Liver (tissue), 9 donors: ENCODE results near the gene HRH2. TPM values are rescaled to one million over a fixed set of nuclear protein-coding genes. Genes with fewer than 3 reads are reported as not detected.

Experiments used
- DNase-seq: peaks from one replicate; pipeline ENCODE4 v3.0.0-alpha.2; 2017; ENCODE audit warnings: low spot score
- H3K27ac ChIP-seq, 2 donors: one replicate each; pipeline ENCODE4 v1.7.0; 2013; ENCODE audit warnings: inconsistent platforms in 2 of 2, low read length in 2 of 2, control low read depth in 1 of 2, low read depth in 1 of 2, mild to moderate bottlenecking in 1 of 2
- H3K27me3 ChIP-seq, 4 donors: one replicate each; pipeline versions ENCODE4 v1.6.1 to v1.7.0; 2013; ENCODE audit warnings: low read length in 3 of 4, inconsistent platforms in 1 of 4, mild to moderate bottlenecking in 1 of 4, moderate library complexity in 1 of 4; ENCODE audit not compliant: control insufficient read depth in 4 of 4, insufficient read depth in 4 of 4
- H3K36me3 ChIP-seq, 4 donors: one replicate each; pipeline versions ENCODE4 v1.6.1 to v1.7.0; 2013; ENCODE audit warnings: low read length in 3 of 4, mild to moderate bottlenecking in 3 of 4, low read depth in 1 of 4, moderate library complexity in 1 of 4; ENCODE audit not compliant: control insufficient read depth in 4 of 4, insufficient read depth in 3 of 4
- H3K4me1 ChIP-seq, 4 donors: one replicate each; pipeline versions ENCODE4 v1.6.1 to v1.7.0; 2013; ENCODE audit warnings: low read length in 3 of 4, mild to moderate bottlenecking in 3 of 4, moderate library complexity in 1 of 4; ENCODE audit not compliant: control insufficient read depth in 4 of 4, insufficient read depth in 4 of 4
- H3K4me3 ChIP-seq, 3 donors: one replicate each; pipeline versions ENCODE4 v1.6.1 to v1.7.0; 2013; ENCODE audit warnings: low read length in 3 of 3, control low read depth in 1 of 3, low read depth in 1 of 3, mild to moderate bottlenecking in 1 of 3
- H3K9ac ChIP-seq, 2 donors: one replicate each; pipeline ENCODE4 v1.7.0; 2013; ENCODE audit warnings: low read length in 2 of 2, mild to moderate bottlenecking in 2 of 2, moderate library complexity in 2 of 2, control low read depth in 1 of 2, low read depth in 1 of 2
- H3K9me3 ChIP-seq, 4 donors: one replicate each; pipeline versions ENCODE4 v1.6.1 to v1.7.0; 2013; ENCODE audit warnings: low read length in 3 of 4; ENCODE audit not compliant: control insufficient read depth in 4 of 4
- ATF3 ChIP-seq: IDR thresholded peaks from 2 replicates; pipeline ENCODE4 v1.6.1; 2016; ENCODE audit warnings: antibody characterized with exemption
- CTCF ChIP-seq: fragments of 150-350 bp; IDR thresholded peaks from 2 replicates; pipeline ENCODE4 v1.5.1; 2017; ENCODE audit warnings: improper control_type of control experiment, low read depth, low read length; ENCODE audit not compliant: missing input control
- EGR1 ChIP-seq, 2 donors: IDR thresholded peaks; 2 replicates each; pipeline ENCODE4 v1.6.1; 2016 to 2018; ENCODE audit warnings: antibody characterized with exemption in 2 of 2, low read depth in 2 of 2
- FOXA1 ChIP-seq: IDR thresholded peaks from 2 replicates; pipeline ENCODE4 v1.6.1; 2016; ENCODE audit warnings: antibody characterized with exemption
- FOXA2 ChIP-seq: IDR thresholded peaks from 2 replicates; pipeline ENCODE4 v1.6.1; 2016; ENCODE audit warnings: antibody characterized with exemption
- GABPA ChIP-seq, 2 donors: IDR thresholded peaks in 1 of 2; conservative IDR thresholded peaks in 1 of 2; 2 replicates each; pipeline ENCODE4 v1.6.1; 2016; ENCODE audit warnings: antibody characterized with exemption in 2 of 2, mild to moderate bottlenecking in 1 of 2, moderate library complexity in 1 of 2
- HNF4A ChIP-seq, 2 donors: conservative IDR thresholded peaks; 2 replicates each; pipeline ENCODE4 v1.6.1; 2016; ENCODE audit warnings: antibody characterized with exemption in 2 of 2, mild to moderate bottlenecking in 2 of 2
- HNF4G ChIP-seq: IDR thresholded peaks from 2 replicates; pipeline ENCODE4 v1.6.1; 2016; ENCODE audit warnings: antibody characterized with exemption
- JUND ChIP-seq, 2 donors: IDR thresholded peaks; 2 replicates each; pipeline ENCODE4 v1.6.1; 2016; ENCODE audit warnings: antibody characterized with exemption in 2 of 2
- MAX ChIP-seq: IDR thresholded peaks from 2 replicates; pipeline ENCODE4 v1.6.1; 2016; ENCODE audit warnings: antibody characterized with exemption
- NR2F2 ChIP-seq: IDR thresholded peaks from 2 replicates; pipeline ENCODE4 v1.6.1; 2016; ENCODE audit warnings: antibody characterized with exemption
- RAD21 ChIP-seq, 2 donors: IDR thresholded peaks; 2 replicates each; pipeline ENCODE4 v1.6.1; 2016; ENCODE audit warnings: antibody characterized with exemption in 2 of 2, mild to moderate bottlenecking in 2 of 2
- RXRA ChIP-seq, 2 donors: IDR thresholded peaks; 2 replicates each; pipeline ENCODE4 v1.6.1; 2017 to 2018; ENCODE audit warnings: antibody characterized with exemption in 2 of 2, mild to moderate bottlenecking in 1 of 2
- SP1 ChIP-seq: IDR thresholded peaks from 2 replicates; pipeline ENCODE4 v1.6.1; 2018; ENCODE audit warnings: antibody characterized with exemption, mild to moderate bottlenecking
- TAF1 ChIP-seq: conservative IDR thresholded peaks from 2 replicates; pipeline ENCODE4 v1.6.1; 2016; ENCODE audit warnings: antibody characterized with exemption, mild to moderate bottlenecking
- YY1 ChIP-seq: IDR thresholded peaks from 2 replicates; pipeline ENCODE4 v1.6.1; 2016; ENCODE audit warnings: antibody characterized with exemption, mild to moderate bottlenecking
- WGBS: extraction: QIAGEN DNeasy Blood & Tissue Kit; methylation state at CpG from one replicate; pipeline ENCODE4 v1.1.7; 2013; 5-methylcytosine and 5-hydroxymethylcytosine counted together
- polyA plus RNA-seq, 2 donors: library from polyadenylated mRNA; stranded (reverse) in 1 of 2; unstranded in 1 of 2; fragments of 200-250 nt in 1 of 2; fragments of >200 nt in 1 of 2; fragmentation: Nextera tagmentation in 1 of 2; extraction: Ambion mirVana in 1 of 2; gene quantifications; one replicate each; pipeline versions ENCODE4 v1.2.1 to v1.2.3, GENCODE V29; 2013 to 2015
- total RNA-seq, 2 donors: library from RNA; depleted of rRNA; stranded (reverse); fragments of >200 nt; gene quantifications; one replicate each; pipeline ENCODE4 v1.2.3, GENCODE V29; 2014
- TF ChIP-seq, protein P1 (sequence below): IDR thresholded peaks from 2 replicates; pipeline ENCODE4 v1.6.1; 2016; ENCODE audit warnings: antibody characterized with exemption
- TF ChIP-seq, protein P2 (sequence below): IDR thresholded peaks from 2 replicates; pipeline ENCODE4 v1.6.1; 2016; ENCODE audit warnings: antibody characterized with exemption, mild to moderate bottlenecking
- donor health status: healthy.
- donor health status: healthy.
- donor health status: healthy.
- donor health status: healthy.
- donor health status: healthy.

Gene HRH2
- total and polyA plus RNA-seq, 4 donors: 0.44 to 2.6 (median 1.3) TPM

DNA sequence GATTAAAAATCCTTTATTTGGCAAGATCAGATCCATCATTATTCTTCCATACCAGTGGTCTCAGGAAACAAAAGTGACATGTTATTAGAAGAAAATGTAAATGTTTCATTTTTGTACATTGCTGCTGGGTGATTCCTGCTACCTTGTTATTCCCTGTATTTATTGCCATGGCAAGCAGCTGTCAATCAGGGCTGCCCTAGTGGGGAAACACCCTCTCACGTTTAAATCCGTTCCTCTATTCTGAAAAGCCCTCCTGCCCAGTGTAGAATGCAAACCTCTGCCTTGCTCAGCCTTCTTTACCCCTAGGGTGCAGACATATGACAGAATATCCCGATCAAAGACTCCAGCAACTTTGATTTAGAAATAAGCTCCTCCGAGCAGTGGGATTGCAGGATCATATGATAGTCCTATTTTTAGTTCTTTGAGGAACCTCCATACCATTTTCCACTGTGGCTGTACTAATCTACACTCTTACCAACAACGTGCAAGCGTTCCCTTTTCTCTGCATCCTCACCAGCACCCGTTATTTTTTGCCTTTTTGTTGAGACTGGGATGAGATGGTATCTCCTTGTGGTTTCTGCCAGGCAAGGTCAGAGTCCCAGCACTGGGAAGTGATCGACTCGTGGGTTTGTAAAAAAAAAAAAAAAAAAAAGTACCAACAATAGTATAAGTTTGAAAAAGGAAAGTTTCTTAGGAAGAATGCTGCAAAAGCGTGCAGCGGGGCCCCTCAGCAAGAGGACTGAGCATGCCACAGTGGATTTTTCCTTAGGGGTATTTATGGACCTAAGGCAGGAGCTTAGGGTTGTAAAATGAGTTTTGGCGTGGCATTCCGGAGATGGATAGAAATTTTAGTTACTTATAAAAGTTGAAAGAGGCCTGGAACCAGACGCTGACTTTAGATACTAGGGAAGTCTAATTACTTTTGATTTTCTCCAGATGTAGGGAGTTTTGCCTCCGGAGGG is 66.7 kb downstream of the HRH2 start:
- Histone ChIP-seq H3K9me3 (no peaks in the 10 kb centered on the region), H3K27me3 (peaks cover 0 to 2% (median 0%) of the 10 kb centered on the region in 4 donors), H3K4me1 (peaks cover 0 to 2% (median under 1%) of the 10 kb centered on the region in 4 donors), H3K36me3 (no peaks in the 10 kb centered on the region), H3K27ac (no peak overlapping the region), H3K4me3 (no peak overlapping the region), H3K9ac (no peak overlapping the region)
- TF ChIP-seq JUND (IDR thresholded peaks at IDR 0.05): no peak
- no peak for TF ChIP-seq CTCF
- TF ChIP-seq HNF4G: no peak
- no peak for DNase-seq
- WGBS: 68% methylated on average over 15 of the region's 15 CpGs

- Histone ChIP-seq H3K27me3 (peaks cover 0 to 2% (median under 1%) of the 10 kb centered on the region in 4 donors), H3K4me1 (peaks cover 0 to 7% (median 1%) of the 10 kb centered on the region in 4 donors), H3K4me3 (no peak overlapping the region), H3K36me3 (no peaks in the 10 kb centered on the region), H3K9me3 (peaks cover 0 to 2% (median under 1%) of the 10 kb centered on the region in 4 donors), H3K9ac (no peak overlapping the region), H3K27ac (no peak overlapping the region)
- WGBS: 58% methylated on average over 12 of the region's 12 CpGs
- no peak for DNase-seq
- TF ChIP-seq EGR1 (IDR thresholded peaks at IDR 0.05; ENCODE audit: low read depth in 2 of 2) (no peak), YY1 (no peak), RAD21 (IDR thresholded peaks at IDR 0.05) (no peak), FOXA2 (no peak), CTCF (no peak), ATF3 (no peak), FOXA1 (no peak), NR2F2 (no peak), HNF4G (no peak), JUND (IDR thresholded peaks at IDR 0.05) (no peak), SP1 (no peak), HNF4A (conservative IDR thresholded peaks at IDR 0.05) (no peak), MAX (no peak), RXRA (IDR thresholded peaks at IDR 0.05) (no peak), GABPA (IDR thresholded peaks at IDR 0.05 in 1 of 2, conservative IDR thresholded peaks at IDR 0.05 in 1 of 2) (no peak), TAF1 (no peak)
- TF ChIP-seq, protein P1, sequence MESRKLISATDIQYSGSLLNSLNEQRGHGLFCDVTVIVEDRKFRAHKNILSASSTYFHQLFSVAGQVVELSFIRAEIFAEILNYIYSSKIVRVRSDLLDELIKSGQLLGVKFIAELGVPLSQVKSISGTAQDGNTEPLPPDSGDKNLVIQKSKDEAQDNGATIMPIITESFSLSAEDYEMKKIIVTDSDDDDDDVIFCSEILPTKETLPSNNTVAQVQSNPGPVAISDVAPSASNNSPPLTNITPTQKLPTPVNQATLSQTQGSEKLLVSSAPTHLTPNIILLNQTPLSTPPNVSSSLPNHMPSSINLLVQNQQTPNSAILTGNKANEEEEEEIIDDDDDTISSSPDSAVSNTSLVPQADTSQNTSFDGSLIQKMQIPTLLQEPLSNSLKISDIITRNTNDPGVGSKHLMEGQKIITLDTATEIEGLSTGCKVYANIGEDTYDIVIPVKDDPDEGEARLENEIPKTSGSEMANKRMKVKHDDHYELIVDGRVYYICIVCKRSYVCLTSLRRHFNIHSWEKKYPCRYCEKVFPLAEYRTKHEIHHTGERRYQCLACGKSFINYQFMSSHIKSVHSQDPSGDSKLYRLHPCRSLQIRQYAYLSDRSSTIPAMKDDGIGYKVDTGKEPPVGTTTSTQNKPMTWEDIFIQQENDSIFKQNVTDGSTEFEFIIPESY: no peak
- TF ChIP-seq, protein P2, sequence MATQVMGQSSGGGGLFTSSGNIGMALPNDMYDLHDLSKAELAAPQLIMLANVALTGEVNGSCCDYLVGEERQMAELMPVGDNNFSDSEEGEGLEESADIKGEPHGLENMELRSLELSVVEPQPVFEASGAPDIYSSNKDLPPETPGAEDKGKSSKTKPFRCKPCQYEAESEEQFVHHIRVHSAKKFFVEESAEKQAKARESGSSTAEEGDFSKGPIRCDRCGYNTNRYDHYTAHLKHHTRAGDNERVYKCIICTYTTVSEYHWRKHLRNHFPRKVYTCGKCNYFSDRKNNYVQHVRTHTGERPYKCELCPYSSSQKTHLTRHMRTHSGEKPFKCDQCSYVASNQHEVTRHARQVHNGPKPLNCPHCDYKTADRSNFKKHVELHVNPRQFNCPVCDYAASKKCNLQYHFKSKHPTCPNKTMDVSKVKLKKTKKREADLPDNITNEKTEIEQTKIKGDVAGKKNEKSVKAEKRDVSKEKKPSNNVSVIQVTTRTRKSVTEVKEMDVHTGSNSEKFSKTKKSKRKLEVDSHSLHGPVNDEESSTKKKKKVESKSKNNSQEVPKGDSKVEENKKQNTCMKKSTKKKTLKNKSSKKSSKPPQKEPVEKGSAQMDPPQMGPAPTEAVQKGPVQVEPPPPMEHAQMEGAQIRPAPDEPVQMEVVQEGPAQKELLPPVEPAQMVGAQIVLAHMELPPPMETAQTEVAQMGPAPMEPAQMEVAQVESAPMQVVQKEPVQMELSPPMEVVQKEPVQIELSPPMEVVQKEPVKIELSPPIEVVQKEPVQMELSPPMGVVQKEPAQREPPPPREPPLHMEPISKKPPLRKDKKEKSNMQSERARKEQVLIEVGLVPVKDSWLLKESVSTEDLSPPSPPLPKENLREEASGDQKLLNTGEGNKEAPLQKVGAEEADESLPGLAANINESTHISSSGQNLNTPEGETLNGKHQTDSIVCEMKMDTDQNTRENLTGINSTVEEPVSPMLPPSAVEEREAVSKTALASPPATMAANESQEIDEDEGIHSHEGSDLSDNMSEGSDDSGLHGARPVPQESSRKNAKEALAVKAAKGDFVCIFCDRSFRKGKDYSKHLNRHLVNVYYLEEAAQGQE: no peak
Observed at GRCh38 chr5:175728316-175728715, 70.4 kb downstream of the HRH2 start.
